Stimulated activated CD4-positive, alpha-beta T cell treated with anti-CD3 and anti-CD28 coated beads, Interleukin-2, amount 100 ng/mL, for 4 hours (primary cell): ENCODE data around the gene C16orf90.
A peak's percentile ranks its signal among the peaks of the same experiment; 100 is the strongest.
"Not testable (repeated sequence)": the region's sequence is repeated elsewhere in the genome, so short reads cannot be mapped to it uniquely, and the experiment has no call there.

Experiments used
- DNase-seq: peaks from one replicate; pipeline ENCODE4 v3.0.0-alpha.2; 2020; ENCODE audit warnings: low read depth

The C16orf90 gene

DNA sequence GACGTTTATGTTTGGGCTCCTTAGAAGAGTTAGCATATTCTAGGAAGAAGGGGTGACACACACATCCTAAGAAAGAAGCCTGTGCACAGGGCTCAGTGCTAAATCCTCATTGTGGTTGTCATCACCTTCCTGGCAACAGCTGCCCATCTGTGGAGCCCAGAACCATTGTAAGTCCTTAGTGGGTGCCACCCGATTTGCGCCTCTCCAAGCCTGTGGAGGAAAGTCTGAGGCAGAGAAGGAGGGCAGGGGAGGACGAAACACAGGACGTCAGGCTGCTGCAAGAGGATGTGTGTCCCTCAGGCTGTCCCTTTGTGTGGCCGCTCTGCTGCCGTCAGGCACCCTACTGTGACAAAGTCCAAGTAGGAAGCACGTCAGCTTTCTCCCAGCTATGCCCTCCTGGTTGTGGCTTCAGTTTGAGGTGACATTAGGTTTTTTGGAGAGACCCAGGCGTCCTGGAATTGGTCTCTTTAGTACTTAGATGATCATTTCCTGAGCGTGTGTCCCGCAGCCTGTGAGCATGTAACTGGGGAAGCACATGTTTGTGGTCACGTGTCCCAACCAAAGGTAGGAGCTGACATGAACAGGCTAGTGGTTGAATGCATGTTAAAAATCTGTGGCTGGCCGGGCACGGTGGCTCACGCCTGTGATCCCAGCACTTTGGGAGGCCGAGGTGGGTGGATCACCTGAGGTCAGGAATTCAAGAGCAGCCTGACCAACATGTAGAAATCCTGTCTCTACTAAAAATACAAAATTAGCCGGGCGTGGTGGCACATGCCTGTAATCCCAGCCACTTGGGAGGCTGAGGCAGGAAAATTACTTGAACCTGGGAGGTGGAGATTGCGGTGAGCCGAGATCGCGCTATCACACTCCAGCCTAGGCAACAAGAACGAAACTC lies 16.2 kb upstream of the C16orf90 start:
- no peak for DNase-seq

DNA sequence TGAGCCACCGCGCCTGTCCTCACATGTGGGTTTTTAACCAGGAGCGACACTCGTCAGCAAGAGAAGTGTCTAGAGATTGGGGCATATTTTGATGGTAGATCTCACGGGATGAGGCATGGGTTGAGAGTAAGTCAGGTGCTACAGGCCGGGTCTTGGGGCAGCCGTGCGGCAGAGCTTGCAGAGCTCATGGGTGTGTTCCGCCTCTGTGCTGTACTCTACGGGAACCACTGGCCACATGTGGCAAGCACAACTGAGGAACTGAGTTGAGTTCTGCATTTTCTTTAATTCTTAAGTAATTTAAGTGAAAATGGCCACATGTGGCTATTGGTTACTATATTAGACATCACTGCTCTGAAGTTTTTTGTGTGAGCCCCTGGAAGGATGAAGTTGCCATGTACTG lies 15.1 kb upstream of the C16orf90 start:
- no peak for DNase-seq

DNA sequence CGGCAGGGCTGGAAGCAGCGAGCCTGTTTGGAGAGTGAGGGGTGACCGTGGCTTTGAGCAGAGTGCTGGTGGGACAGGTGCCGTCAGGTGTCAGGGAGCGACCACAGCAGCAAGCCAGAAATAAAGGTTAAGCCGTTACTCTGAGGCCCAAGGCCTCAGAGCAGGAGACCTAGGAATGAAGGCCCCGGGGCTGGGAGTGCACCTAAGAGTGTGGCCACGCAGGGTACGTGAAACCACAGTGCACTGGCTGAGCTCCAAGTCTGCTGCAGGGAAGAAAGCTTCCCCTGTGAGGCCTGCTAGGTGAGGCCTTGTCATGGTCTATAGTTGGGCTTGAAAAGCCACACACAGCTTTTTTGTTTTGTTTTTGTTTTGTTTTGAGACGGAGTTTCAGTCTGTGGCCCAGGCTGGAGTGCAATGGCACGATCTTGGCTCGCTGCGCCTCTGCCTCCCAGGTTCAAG lies 14.2 kb upstream of the C16orf90 start:
- DNase-seq: peak; percentile 48

DNA sequence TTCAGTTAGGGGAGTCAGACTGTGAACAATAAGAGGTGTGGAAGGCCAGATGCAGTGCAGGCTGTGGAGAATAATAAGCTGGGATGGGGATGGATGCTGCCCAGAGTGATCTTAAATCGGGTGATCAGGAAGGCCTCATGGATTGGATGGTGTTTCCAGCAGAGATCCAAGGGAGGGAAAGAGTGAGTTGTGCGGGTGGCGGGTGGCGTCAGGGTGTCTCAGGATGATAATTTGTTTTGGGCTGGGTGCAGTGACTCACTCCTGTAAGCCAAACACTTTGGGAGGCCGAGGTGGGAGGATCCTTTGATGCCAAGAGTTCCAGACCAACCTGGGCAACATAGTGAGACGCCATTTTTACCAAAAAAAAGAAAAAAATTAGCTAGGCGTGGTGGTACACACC lies 13.4 kb upstream of the C16orf90 start:
- no peak for DNase-seq

DNA sequence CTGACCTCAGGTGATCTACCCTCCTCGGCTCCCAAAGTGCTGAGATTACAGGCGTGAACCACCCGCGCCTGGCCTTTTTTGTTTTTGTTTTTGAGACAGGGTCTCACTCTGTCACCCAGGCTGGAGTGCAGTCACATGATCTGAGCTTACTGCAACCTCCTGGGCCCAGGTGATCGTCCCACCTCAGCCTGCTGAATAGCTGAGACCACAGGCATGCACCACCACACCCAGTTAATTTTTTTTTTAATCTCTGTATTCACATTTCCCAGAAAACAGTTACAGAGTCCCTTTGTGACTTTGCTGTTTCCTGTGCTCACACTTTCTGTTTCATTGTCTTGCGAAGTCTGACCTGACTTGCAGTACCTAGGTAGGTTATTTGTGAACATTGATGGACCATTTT lies 8.2 kb upstream of the C16orf90 start:
- peak; percentile 52 for DNase-seq

DNA sequence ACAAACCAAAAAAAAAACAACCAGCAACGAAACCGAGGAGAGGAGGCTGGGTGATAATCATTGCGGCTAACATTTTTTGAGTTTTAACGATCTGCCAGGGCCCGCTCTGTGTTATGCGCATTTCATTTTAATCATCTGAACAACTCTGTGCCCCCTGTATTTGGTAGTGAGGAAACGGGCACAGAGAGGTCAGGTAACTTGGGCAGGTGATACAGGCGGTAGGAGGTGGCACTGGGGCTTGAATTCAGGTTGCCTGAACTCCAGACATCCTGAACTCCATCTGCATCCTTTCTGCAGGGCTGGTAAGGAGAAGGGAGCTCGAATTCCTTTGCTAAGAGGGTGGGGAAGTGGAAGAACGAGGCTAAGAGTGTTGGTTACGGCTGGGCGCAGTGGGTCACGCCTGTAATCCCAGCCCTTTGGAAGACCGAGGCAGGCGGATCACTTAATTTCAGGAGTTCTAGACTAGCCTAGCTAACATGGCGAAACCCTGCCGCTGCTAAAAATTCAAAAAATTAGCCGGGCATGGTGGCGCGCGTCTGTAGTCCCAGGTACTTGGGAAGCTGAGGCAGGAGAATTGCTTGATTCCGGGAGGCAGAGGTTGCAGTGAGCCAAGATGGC lies 6.6 kb upstream of the C16orf90 start:
- no peak for DNase-seq

DNA sequence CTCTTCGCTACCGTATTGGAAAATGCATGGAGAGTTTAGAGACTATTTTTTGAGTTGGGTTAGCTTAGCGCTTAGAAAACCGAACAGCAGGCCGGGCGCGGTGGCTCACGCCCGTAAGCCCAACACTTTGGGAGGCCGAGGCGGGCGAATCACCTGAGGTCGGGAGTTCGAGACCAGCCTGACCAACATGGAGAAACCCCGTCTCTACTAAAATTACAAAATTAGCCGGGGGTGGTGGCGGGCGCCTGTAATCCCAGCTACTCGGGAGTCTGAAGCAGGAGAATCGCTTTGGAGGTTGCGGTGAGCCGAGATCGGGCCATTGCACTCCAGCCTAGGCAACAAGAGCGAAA lies 6.1 kb upstream of the C16orf90 start:
- not testable (repeated sequence) for DNase-seq

DNA sequence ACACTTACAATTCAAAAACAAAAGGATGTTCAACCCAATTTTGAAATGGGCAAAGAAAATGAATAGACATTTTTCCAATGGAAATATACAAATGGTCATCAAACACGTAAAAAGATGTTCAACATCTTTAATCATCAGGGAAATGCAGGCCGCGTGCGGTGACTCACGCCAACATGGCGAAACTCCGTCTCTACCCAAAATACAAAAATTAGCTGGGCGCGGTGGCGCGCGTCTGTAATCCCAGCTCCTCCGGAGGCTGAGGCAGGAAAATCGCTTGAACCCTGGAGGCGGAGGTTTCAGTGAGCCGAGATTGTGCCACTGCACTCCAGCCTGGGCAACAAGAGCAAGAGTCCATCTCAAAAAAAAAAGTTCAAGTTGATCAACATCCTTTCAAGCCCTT lies 3.7 kb upstream of the C16orf90 start:
- no peak for DNase-seq

DNA sequence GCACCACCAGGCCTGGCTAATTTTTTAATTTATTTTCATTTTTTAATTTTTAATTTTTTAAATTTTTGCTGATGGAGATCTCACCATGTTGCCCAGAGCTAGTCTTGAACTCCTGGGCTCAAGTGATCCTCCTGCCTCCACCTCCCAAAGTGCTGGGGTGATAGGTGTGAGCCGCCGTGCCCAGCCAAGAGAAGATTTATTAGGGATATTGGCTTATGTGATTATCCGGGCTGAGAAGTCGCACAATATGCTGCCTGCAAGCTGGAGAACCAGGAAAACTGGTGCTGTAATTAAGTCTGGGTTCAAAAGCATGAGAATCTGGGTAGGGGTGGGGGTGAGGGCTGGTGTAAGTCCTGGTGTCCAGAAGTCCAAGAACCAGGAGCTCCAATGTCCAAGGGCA lies 2.5 kb upstream of the C16orf90 start:
- DNase-seq: no peak

DNA sequence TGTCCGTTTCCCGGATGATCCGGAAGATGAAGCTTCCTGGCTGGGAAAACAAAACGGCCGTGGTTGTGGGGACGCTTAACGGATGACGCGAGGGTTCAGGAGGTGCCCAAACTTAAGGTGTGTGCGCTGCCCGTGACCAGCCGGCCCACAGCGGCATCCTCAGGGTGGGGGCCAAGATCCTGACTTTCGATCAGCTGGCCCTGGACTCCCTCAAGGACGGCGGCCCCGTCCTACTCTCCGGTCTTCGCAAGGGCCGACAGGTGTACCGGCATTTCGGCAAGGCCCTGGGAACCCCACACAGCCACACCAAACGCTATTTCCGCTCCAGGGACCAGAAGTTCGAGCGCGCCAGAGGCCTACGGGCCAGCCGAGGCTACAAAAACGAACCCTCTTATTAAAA lies 1.1 kb upstream of the C16orf90 start:
- DNase-seq: no peak

DNA sequence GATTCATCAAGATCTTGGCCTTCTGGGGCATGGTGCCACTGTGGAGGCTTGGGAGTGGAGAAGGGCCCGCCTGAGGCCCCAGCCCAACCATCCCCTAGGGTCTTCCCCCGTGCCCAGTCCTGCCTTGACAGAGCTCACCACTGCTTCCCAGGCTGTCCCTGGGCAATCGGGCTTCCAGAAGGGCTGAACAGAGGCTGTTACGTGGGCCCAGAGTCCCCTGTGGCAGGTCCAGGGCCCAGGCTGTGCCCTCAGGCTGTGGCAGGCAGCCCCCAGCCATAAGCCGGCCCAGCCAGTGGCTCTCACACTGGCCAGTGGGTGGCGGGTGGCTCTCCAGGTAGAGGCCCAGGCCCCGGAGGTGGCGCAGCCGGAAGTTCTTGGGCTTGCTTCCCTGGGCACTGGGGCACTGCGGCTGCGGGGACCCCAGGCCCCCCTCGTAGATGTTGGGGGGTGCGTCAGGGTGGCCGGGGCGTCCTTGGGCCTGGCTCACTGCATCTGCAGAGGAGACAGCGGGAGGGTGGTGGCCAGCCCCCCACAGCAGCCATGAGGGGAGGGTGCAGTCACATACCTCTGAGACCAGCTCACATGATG lies 809 bp downstream of the C16orf90 start:
- no peak for DNase-seq

DNA sequence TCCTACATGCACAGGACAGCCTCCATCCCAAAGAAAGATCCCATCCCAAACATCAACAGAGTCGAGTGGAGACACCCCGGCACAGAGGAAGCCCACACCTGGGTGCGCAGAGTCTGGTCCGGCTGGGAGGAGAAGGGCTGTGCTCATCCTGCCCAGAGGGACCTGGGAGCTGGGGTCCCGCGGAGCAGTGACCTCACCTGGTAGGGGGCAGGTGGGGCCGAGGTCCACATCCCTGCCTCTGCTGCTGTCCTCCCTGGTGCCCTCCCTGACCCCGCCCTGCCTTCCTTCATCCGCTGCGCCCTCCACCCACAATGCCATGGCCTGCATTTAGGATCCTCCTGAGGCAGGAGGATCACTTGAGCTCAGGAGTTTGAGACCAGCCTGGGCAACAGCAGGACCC lies 2.9 kb downstream of the C16orf90 start:
- DNase-seq: no peak

DNA sequence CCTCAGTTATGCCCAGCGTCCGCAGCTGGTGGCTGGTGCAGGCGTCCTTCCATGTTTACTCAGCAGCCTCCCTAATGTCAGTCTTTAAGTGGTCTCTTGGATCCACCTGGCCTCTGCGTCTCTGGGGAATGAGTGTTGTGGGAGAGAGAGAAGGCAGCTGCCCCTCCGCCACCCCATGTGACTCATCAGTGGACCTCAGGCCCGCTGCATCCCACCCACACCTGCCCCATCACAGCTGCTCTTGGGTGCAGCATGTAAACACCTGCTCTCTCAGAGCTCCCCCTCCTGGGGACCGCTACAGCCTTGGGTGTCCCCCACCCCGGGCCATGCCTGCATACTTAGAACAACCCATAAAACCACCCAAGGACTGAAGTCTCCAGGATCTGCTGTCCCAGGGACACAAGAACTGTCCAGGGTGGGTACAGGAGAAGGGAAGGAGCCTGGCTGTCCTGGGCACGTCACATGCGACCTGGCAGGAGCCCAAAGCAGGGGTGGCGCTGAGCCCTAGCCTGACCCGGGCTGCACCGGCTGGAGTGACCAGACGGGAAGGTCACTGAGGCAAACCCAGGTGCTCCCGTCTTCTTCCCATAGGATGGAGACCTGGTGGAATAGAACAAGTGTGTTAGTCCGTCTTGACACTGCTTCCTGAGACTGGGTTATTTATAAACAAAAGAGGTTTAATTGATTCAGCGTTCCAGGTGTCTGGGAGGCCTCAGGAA lies 4.2 kb downstream of the C16orf90 start:
- DNase-seq: no peak

DNA sequence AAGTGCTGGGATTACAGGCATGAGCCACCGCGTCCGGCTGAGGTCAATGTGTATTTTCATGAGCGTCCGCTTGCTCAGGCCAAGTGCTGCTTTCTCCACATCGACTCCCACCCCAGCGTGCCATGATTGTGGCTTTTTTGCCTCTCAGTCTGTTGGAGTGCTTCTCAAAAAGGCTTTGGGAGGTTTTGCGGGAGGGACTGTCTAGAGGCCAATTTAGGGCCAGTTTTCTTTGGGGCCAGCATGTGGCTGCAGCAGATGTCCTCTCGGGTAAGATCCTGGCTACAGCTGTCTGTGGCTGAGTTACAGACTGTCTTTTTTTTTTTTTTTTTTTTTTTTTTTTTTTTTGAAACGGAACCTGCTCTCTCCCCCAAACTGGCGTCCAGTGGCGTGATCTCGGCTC lies 6.5 kb downstream of the C16orf90 start:
- no peak for DNase-seq

DNA sequence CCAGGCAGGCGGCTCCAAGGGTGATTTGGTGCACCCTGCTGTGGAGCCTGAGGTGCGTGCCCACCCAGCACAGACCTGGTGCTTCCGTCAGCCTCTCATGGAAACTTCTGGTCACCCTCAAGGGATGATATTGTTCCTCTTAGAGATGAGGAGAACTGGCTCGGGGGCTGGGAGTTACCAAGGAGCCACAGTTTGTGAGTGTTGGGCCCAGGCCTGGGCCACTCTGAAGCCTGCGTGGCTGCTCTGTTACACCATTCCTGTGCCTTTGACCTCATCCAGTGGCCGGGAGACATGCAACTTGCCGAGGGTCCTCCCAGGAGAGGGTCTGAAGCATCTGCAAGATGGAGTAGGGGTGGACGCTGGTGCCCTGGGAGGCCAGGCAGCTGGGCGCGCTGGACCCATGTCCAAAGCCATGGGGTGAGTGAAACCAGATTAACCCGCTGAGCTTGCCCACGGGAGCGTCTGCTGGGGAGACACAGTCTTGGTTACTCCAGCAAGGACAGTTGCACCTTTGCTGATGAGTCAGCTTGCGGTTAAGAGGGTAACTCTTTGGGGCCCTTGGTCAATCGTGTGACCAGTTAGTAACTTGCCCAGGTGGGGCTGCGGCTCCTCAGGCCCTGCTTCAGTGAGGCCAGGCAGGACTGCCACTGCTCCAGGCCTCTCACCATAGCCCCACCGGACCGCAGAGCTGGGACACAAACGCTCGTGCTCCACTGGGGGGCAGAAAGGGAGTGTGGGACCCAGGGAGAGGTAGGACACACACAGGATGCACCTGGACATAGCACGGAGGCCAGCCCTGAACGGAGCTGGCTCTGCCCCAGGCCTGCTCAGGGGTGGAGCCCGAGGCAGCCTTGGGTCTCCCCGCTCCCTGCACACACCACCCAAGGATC lies 7.5 kb downstream of the C16orf90 start:
- no peak for DNase-seq

DNA sequence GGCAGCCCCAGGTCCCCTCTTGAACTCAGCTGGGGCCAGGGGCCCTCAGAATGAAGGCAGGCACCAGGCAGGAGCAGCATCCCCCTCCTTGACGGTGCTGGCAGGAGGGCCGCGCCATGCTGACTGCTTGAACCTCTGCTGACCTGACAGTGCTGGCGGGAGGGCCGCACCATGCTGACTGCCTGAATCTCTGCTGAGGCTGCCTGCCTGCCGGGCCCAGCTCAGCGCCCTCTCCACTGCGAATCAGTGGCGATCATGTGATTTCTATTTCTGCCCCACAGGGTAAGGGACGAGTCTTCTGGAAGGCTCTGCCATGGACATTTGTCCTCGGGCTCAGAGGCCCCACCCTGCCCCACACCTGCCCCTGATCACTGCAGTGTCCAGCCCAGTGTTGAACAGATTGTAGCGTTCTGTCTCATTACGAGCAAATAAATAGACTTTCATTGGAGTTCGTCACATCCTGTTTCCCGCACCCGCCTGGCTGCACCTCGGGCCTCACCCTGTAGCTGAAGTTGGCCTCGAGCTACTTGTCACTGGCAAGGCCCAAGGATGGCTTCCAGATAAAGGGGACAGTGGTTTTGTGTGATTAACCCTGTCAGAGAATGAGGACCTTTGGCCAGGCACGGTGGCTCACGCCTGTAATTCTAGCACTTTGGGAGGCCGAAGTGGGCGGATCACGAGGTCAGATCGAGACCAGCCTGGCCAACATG lies 8.6 kb downstream of the C16orf90 start:
- DNase-seq: no peak

DNA sequence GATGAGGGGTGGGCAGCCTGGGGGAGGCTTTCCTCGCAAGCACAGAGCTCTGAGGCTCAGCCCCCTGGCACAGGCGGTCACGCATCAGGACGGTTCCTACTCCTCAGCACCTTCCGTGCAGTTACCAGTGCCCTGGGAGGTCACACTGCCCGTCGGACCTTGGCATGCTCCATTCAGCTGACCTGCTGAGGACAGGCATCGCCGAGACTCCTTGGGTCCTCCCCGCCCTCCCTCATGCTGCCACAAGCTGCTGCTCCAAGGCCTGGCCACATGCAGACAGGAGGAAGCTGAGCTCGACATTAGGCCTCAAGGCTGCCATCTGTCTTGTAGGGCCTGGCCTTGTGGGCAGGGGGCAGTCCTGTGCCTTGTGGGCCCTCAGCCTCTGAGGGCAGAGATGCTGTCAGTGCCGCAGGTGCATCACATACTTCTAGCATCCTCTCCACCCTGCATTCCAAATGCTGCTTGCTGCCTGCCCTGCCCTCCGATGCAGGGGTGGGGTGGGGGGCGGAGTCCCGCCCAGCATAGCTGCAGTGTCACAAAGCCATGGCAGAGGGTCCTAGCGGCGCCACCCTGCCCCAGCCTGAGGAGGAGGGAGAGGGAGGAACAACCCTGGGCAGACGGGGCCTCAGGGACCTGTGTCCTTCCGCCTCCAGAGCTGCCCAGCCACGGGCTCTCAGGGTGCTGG lies 9.3 kb downstream of the C16orf90 start:
- no peak for DNase-seq

DNA sequence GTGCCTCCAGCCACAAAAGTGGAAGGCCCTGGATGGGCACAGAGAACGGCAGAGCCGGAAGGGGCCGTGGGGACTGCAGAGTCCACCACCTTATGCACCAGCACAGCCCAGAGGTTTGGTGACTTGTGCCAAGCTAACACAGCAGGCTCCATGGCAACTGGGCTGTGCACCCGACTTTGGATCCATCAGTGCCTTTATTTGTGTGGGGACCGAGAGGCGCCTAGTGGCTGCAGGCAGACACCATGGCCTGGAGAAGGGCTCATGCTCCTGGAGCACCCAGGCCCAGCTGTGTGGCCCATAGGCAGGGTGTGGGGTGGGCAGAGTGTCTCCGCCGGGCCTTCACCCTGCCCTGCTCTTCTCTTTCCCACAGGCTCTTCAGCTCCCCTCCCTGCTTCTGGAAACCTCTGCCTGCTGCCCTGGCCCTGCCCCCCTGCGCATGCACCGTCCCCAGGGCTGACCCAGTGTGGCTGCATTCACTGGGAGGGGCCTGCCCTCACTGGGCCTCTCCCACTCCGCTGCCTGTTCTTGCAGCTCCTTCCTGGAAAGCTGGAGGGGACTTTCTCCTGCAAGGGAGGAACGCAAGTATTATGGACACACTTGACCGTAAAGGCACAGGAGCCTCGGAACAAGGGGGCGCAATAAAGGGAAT lies 10.1 kb downstream of the C16orf90 start:
- DNase-seq: no peak

DNA sequence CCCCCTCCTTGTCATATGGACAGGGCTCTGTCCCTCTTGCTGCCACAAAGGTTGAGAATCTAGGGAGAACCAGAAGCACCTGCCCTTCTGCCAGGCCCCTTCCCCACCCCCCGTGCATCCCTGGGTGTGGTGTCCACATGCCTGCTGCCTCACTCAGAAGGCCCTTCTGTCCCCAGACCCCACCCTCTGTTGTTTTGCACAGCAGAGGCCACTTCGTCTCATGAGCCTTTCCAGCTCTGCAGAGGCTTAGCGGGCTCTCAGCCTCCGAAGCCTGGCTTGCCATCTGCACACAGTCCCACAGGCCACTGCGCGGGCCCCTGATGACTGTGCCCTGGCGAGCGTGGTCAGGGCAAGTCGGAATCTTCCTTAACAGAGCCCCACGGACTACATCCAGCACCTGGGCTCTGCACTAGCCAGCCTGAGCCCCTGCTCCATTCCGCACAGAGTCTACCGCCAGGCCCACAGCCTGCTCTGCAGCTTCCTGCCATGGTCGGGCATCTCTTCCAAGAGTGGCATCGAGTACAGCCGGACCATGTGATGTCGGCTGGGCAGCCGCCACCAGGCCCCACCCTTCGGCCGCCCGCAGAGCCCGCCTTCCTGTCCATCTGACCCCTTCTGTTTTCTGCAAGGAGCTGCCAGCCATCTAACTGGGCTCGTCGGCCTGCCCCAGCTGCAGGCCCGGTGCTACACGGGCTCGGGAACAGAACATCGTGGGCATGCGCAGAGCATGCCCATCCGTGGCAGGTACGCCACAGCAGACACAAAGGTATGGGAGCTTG lies 10.8 kb downstream of the C16orf90 start:
- DNase-seq: no peak
